GM19395 (cell line): ENCODE results near the gene MAP2K7.

Source experiments
- ATAC-seq: cut with Tn5 transposase; IDR thresholded peaks from one replicate; pipeline ENCODE4 v1.9.1; 2021; ENCODE audit warnings: mild to moderate bottlenecking, moderate library complexity; ENCODE audit not compliant: unreplicated experiment

The MAP2K7 gene

DNA sequence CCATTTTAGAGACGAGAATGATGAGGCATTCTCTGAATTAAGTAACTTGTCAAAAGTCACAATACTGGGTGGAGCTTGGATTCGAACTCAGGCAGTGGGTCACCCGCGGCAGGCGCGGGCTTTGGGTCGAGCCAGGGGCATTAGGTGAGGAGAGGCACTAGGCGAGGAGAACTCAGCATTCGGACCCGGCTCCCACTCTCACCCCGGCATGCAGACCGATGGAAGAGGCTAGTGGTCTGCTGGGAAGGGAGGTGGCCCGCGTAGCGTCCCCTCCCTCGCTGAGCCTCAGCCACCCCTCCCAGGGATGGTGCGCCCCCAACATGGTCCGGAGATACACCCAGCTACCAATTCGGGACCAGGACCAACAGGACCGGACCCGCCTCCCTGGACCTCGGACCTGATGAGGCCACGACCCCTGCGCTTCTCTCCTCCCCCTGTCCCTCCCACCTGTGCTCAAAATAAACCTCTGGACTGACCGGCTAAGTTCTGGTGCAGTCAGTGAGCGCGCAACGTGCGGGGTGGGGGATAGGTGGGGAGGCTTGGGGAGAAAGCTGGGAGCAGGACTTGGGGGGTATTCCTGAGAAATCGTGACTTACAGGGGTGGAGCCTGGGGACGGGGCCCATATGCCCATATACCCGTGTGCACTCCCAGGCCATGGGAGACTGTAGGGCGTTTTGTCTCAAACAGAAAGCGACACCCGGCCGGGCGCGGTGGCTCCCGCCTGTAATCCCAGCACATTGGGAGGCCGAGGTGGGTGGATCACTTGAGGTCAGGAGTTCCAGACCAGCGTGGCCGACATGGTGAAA, 15.1 kb downstream of the MAP2K7 start:
- ATAC-seq = no peak

DNA sequence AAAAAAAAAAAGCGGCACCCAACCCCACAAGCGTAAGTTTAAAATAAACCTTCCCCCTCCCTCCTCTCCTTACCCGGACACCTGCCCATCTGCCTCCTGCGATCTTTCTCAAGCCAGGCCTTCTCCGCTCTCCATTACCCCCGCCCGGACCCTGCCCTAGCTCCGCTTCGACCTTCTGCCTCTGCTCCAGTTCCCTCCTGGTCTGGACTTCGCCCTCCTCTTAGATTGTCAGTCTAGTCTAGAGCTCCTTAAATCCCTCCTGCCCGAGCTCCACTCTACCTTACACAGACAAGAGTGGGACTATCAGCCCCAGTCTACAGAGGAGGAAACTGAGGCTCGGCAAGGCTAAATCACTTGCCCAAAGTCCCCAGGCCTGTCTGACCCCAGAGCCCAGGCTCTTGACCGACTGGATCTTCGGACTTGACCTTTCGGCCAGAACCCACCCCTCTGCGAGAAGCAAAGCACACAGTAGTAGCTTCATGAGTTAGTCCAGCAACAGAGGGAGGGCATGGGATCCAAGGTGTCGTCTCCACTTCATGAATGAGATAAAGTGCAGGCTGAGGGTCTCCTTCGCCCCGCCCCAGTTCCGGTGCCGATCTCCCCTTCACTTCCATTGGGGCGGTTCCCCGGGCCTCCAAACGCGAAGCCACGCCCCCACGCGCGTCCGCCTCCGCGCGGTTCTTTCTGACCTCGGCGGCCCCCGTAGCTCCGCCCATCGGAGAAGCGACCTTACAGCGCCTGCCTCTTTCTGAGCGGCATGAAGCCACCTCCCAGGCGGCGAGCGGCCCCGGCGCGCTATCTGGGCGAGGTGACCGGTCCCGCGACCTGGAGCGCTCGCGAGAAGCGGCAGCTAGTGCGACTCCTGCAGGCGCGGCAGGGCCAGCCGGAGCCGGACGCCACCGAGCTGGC, 16.2 kb downstream of the MAP2K7 start, which contains the start of gene SNAPC2:
SNAPC2 (plus strand) TSS at position 729 of the 909 bp plus-strand sequence; CDS start at position 758, 29 bp downstream.
- ATAC-seq = peak; percentile 55

DNA sequence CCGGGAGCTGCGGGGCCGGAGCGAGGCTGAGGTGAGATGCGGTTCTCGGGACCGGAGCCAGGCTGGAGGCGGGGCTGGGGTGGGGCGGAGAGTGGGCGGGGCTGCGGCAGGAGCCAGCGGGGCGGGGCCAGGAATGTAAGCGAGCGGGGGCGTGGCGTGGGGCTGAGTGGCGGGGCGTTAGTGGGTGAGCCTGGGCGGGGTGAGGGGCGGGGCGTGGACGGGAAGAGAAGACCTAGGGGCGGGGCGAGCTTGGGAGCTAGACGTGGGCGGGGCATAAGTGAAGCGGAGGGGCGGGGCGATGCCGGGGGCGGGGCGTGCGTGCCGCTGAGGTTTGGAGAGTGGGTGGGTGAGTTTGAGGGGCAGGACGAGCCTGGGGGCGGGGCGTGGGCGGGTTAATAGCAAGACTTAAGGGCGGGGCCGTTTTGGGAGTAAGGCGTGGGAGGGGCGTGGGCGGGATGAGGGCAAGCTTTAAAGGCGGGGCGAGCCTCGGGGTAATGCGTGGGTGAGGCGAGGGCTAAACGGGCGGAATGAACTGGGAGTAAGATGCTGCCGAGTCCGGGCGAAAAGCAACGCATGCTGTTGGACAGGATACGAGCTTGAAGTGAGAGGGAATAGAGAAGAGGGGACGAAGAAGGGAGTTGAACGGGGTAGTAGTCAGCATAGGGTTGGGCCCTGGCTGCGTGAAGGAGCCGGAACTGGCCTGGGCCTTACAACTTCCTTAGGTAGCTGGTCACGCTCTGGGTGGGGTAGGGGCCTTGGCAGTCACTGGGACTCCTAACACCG, 17.0 kb downstream of the MAP2K7 start:
- ATAC-seq = peak; percentile 38

DNA sequence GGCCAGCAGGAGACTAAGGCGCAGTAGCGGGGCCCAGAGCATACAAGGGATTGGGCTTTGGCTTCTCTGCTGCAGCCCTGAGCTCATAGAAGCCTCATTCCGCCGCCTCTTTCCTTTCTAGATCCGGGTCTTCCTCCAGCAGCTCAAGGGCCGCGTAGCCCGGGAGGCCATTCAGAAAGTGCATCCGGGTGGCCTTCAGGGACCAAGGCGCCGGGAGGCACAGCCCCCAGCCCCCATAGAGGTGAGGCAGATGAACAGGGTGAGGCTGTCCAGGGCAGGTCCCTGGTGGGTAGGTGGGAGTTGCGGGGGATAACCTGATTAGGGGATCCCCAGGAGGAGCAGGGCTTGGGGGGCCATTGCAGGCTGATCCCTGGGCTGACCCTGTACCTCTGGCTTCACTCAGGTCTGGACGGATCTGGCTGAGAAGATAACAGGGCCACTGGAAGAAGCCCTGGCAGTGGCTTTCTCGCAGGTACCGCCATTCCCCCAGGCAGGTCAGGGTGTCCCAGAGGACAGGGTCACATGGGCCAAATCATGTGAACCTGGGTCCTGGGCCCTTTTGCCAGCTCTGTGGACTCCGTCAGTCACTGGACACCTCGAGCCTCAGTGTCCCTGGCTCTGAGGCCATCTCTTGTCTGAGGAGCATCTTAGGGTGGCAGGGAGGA, 17.8 kb downstream of the MAP2K7 start:
- no peak for ATAC-seq

DNA sequence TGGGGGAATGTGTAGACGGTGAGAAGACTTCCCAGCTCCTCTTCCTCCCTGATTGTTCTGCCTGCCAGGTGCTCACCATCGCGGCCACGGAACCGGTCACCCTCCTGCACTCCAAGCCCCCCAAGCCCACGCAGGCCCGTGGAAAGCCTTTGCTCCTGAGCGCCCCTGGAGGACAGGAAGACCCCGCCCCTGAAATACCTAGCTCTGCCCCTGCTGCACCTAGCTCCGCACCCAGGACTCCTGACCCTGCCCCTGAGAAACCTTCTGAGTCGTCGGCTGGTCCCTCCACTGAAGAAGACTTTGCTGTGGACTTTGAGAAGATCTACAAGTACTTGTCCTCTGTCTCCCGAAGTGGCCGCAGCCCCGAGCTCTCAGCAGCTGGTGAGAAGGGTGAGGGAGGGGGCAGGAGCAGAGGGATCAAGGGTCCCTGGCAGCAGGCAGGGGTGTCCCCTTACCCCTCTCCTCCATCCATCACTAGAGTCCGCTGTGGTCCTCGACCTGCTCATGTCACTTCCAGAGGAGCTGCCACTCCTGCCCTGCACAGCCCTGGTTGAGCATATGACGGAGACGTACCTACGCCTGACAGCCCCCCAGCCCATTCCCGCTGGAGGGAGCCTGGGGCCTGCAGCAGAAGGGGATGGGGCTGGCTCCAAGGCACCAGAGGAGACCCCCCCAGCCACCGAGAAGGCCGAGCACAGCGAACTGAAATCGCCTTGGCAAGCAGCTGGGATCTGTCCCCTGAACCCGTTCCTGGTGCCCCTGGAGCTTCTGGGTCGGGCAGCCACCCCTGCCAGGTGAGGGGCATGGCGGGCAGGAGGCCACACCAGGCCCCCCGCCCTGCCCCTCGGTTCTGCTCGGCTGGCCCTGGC, 18.5 kb downstream of the MAP2K7 start:
- ATAC-seq = no peak

DNA sequence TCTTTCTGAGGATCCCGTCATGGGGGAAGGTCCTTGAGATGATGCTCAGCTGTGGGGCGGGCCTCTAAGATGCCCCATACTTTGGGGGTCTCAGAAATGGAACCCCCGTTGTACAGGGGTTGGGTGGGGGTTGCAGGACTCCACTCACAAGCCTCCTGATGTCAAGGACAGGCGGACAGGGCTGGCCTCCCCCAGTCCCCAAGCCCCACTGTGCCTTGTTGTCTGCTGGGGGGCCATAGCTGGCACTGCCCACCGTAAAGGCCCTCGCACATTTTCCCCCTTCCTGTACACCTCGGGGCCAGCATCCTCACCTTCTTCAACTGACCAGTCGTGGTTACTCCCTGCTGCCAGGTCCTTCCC, 19.1 kb downstream of the MAP2K7 start:
- ATAC-seq = no peak

DNA sequence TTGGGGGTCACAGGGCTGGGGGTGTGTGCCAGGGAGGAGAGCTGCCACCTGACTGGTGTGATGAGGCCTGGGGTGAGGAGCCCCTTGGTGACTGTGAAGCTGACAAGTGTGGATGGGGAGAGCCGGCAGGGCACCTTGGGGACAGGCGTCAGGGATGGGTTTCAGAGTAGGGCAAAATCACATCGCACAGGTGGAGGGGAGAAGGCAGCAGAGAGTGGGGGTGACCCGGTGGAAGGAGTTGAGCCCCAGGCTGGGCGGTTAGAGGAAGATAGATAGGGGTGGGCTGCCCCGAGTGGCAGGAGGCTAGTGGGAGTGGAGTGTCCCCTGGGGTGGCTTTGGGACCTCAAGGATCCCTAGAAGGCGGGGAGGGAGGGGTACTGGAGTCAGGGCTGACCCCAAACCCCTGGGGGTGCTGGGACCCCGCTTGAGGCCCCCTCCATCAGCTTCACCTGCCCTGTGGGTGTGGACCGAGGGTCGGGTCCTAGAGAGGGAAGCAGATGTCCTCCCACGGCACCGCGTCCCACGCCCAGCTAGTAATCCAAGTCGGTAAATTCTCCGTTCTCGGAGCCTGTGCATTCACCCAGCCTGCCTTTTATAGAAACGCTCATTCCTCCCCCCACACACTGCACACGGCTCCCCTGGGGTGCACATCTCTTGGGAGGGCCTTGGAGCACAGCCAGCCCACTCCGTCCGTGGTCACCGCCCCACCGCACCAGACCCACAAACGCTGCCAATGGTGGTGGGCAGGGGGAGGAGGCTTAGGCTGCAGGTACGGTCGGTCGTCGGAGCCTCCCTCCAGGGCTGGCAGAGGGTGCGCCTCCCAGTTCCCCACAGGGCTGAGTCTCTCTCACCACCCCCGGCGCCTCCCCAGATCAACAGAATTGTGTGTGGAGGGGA, 19.9 kb downstream of the MAP2K7 start:
- ATAC-seq = no peak

DNA sequence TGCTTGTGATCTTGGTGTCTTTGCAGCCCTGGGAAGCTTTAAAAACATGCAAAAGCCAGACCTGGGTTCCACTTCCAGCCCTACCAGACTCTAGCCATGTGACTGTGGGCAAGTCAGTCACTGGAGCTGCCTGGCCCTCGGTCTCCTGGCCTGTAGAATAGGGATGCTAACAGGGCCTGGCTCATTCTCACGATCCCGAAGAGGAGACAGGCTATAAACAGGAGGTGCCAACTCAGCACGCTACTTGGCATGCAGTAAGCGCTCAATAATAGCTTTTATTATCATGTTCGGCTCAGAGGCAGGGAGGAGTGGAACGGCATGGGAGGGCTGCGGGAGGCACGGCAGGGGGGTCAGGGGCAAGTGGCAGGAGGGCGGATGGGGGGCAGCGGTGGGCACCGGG, 20.6 kb downstream of the MAP2K7 start:
- no peak for ATAC-seq

- no peak for ATAC-seq
Observed at GRCh38 chr19:7924651-7925170, 21.0 kb downstream of the MAP2K7 start.

DNA sequence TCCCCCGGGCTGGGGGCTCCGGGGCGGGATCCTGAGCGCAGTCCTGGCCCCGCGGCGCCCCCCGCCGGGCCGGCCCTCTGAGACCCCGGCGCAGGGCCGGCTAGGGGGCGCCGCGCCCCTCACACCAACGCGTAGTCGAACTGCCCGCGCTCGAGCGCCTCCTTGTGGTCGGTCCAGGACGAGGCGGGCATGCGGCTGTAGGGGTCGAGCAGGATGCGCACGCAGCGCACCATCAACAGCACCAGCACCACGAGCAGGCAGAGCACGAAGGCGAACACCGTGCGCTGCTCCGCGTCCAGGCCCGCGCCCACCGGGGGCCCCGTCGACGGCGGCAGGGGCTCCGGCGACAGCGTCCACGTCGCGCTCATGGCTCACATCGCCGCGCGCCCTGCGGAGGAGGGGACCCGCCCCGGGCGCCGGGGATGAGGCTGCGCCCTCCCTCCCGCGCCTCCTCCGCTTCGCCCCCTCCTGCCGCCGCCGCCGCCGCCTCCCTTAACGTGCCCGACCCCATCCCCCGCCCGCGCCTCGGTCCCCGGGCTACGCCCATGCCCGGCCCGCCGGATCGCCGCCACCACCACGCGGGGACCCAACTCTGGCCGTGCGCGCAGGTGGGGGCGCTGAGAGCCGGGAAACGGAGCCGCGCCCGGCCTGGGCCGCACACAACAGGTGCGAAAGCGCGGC, 21.6 kb downstream of the MAP2K7 start:
- no peak for ATAC-seq

- ATAC-seq = no peak
Observed at GRCh38 chr19:7926021-7926726, 22.5 kb downstream of the MAP2K7 start, which contains the start of gene CTXN1. TSS of gene CTXN1 (minus strand) at chr19:7926135. CDS start at chr19:7925538, 597 bp downstream.

GRCh38 chr19:7926727-7927604, 23.3 kb downstream of the MAP2K7 start:
- no peak for ATAC-seq

- no peak for ATAC-seq
Observed at GRCh38 chr19:7927605-7928333, 24.1 kb downstream of the MAP2K7 start.

DNA sequence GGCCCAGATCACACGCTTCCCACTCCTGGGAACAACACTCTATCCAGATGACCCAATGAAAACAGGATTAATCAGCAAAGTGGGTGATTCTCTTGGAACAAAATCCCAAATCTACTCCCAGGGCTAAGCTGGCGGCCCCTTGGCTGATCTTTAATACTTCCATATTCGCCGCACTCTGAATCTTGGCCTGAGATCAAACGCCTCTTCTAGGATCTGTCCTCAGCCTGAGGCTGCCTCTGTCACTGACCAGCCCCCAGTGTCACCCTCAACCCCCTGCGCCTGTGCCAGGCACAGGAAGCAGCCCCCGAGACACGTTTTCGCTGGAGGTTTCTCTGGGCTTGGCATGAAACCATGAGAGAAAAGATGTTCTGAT, 24.6 kb downstream of the MAP2K7 start:
- no peak for ATAC-seq
